Measurements from ENCODE around the gene NEK10.
"Not testable (repeated sequence)": the region's sequence is repeated elsewhere in the genome, so short reads cannot be mapped to it uniquely, and the experiment has no call there.

NEK10 gene

GRCh38 chr3:27310688-27311087 lies 58.5 kb downstream of the NEK10 start:
- DNase-seq, result no peak

- no peak for DNase-seq
Observed at GRCh38 chr3:27307566-27307965, 61.6 kb downstream of the NEK10 start.

- no peak for DNase-seq
Observed at GRCh38 chr3:27302891-27303290, 66.3 kb downstream of the NEK10 start.

GRCh38 chr3:27298981-27299380 lies 70.2 kb downstream of the NEK10 start:
- DNase-seq, result not testable (repeated sequence)

- no peak for DNase-seq
Observed at GRCh38 chr3:27293939-27294338, 75.2 kb downstream of the NEK10 start.

- no peak for DNase-seq
Observed at GRCh38 chr3:27290760-27291159, 78.4 kb downstream of the NEK10 start.

- no peak for DNase-seq
Observed at GRCh38 chr3:27289769-27290413, 79.3 kb downstream of the NEK10 start.

- DNase-seq, result no peak
Observed at GRCh38 chr3:27287052-27287451, 82.1 kb downstream of the NEK10 start.

- DNase-seq, result not testable (repeated sequence)
Observed at GRCh38 chr3:27286467-27286866, 82.7 kb downstream of the NEK10 start.

- DNase-seq, result no peak
Observed at GRCh38 chr3:27285668-27286067, 83.5 kb downstream of the NEK10 start.

- no peak for DNase-seq
Observed at GRCh38 chr3:27281671-27282150, 87.5 kb downstream of the NEK10 start.

- no peak for DNase-seq
Observed at GRCh38 chr3:27279123-27279522, 90.1 kb downstream of the NEK10 start.

GRCh38 chr3:27278383-27279055 lies 90.7 kb downstream of the NEK10 start:
- no peak for DNase-seq

GRCh38 chr3:27275441-27275990 lies 93.7 kb downstream of the NEK10 start:
- no peak for DNase-seq

GRCh38 chr3:27271890-27272289 lies 97.3 kb downstream of the NEK10 start:
- DNase-seq, result no peak

GRCh38 chr3:27254896-27255295 lies 114.3 kb downstream of the NEK10 start:
- DNase-seq, result no peak

- DNase-seq, result no peak
Observed at GRCh38 chr3:27253831-27254230, 115.4 kb downstream of the NEK10 start.

GRCh38 chr3:27253391-27253790 lies 115.8 kb downstream of the NEK10 start:
- DNase-seq, result no peak

GRCh38 chr3:27252646-27253045 lies 116.5 kb downstream of the NEK10 start:
- no peak for DNase-seq

GRCh38 chr3:27244374-27244773 lies 124.8 kb downstream of the NEK10 start:
- no peak for DNase-seq

- no peak for DNase-seq
Observed at GRCh38 chr3:27239951-27240350, 129.2 kb downstream of the NEK10 start.

- DNase-seq, result no peak
Observed at GRCh38 chr3:27228805-27229204, 140.4 kb downstream of the NEK10 start.

GRCh38 chr3:27224197-27224596 lies 145.0 kb downstream of the NEK10 start:
- DNase-seq, result no peak

- DNase-seq, result no peak
Observed at GRCh38 chr3:27221264-27221932, 147.8 kb downstream of the NEK10 start.
